Smooth muscle cell (in vitro differentiated cells): ENCODE results near the gene OR4D1. TPM values are rescaled to one million over a fixed set of nuclear protein-coding genes. Genes with fewer than 3 reads are reported as not detected.
"Not testable (repeated sequence)": the region's sequence is repeated elsewhere in the genome, so short reads cannot be mapped to it uniquely, and the experiment has no call there.

Experiments
- DNase-seq: peaks from one replicate; lab custom pipeline; 2025; ENCODE audit not compliant: unreplicated experiment; lab: John Stamatoyannopoulos, UW
- H2AFZ ChIP-seq: fragments of 200-600 bp; sonication (generic); 2 replicates; pipeline ENCODE4 v1.6.0; 2016; ENCODE audit warnings: antibody characterized with exemption, low read depth, mild to moderate bottlenecking
- H3F3A ChIP-seq: fragments of 200-600 bp; sonication (generic); 2 replicates; pipeline ENCODE4 v1.6.0; 2017; ENCODE audit warnings: antibody characterized with exemption, low read depth
- H3K27ac ChIP-seq: fragments of 200-600 bp; sonication (generic); 2 replicates; pipeline ENCODE4 v1.5.1; 2016; ENCODE audit warnings: low read depth, mild to moderate bottlenecking
- H3K27me3 ChIP-seq: fragments of 200-600 bp; sonication (generic); 2 replicates; pipeline ENCODE4 v1.6.1; 2016; ENCODE audit warnings: low read depth, mild to moderate bottlenecking
- H3K36me3 ChIP-seq: fragments of 200-600 bp; sonication (generic); 2 replicates; pipeline ENCODE4 v1.5.1; 2016; ENCODE audit warnings: low read depth
- H3K4me1 ChIP-seq: fragments of 200-600 bp; sonication (generic); 2 replicates; pipeline ENCODE4 v1.5.1; 2016; ENCODE audit warnings: low read depth
- H3K4me2 ChIP-seq: fragments of 200-600 bp; sonication (generic); 2 replicates; pipeline ENCODE4 v1.6.0; 2016; ENCODE audit warnings: mild to moderate bottlenecking
- H3K4me3 ChIP-seq: fragments of 200-600 bp; sonication (generic); 2 replicates; pipeline ENCODE4 v1.5.1; 2016; ENCODE audit warnings: mild to moderate bottlenecking
- H3K79me2 ChIP-seq: fragments of 200-600 bp; sonication (generic); 2 replicates; pipeline ENCODE4 v1.6.0; 2016; ENCODE audit warnings: low read depth, mild to moderate bottlenecking
- H3K9ac ChIP-seq: fragments of 200-600 bp; sonication (generic); 2 replicates; pipeline ENCODE4 v1.6.0; 2016; ENCODE audit warnings: low read depth
- H3K9me3 ChIP-seq: fragments of 200-600 bp; sonication (generic); replicated peaks from 2 replicates; pipeline ENCODE4 v1.5.1; 2016; ENCODE audit warnings: low read depth
- H4K20me1 ChIP-seq: fragments of 200-600 bp; sonication (generic); 2 replicates; pipeline ENCODE4 v1.6.0; 2016; ENCODE audit warnings: low read depth
- CTCF ChIP-seq: fragments of 200-600 bp; sonication (generic); IDR thresholded peaks from 2 replicates; pipeline ENCODE4 v1.5.1; 2017; ENCODE audit warnings: borderline replicate concordance, mild to moderate bottlenecking, antibody characterized with exemption; ENCODE audit not compliant: insufficient read depth, poor library complexity, severe bottlenecking
- WGBS: methylation state at CpG from one replicate; pipeline ENCODE4 v1.1.7; 2016; ENCODE audit warnings: low lambda C conversion rate; 5-methylcytosine and 5-hydroxymethylcytosine counted together
- polyA plus RNA-seq: library from polyadenylated mRNA; unstranded; fragments of >200 nt; fragmentation: Nextera tagmentation; extraction: Ambion mirVana; gene quantifications from 2 replicates; pipeline ENCODE4 v1.2.1, GENCODE V29; 2016
- total RNA-seq: library from RNA; depleted of rRNA; stranded (reverse); fragments of >200 nt; gene quantifications from 2 replicates; pipeline ENCODE4 v1.2.3, GENCODE V29; 2014

OR4D1 gene
- total RNA-seq (not detected in 2 replicates), polyA plus RNA-seq (not detected in 2 replicates)

GRCh38 chr17:58147930-58148434 lies at the start of gene OR4D1:
OR4D1 (plus strand) TSS chr17:58148384; CDS start chr17:58155154, 6,770 bp downstream.
- Histone ChIP-seq H4K20me1 (no peaks in the 10 kb centered on the region), H3K4me1 (no peaks in the 10 kb centered on the region), H3K9me3 (no peaks in the 10 kb centered on the region)

GRCh38 chr17:58100506-58100905 lies 47.7 kb upstream of the OR4D1 start:
- H3K9me3 ChIP-seq = no peaks in the 10 kb centered on the region
- no peak for TF ChIP-seq CTCF
- DNase-seq = no peak
- no peak overlapping the region for H2AFZ ChIP-seq
- no peak overlapping the region for H3K4me2 ChIP-seq
- H3K9ac ChIP-seq = no peak overlapping the region
- no peaks in the 10 kb centered on the region for H3K36me3 ChIP-seq
- H3K27me3 ChIP-seq = no peaks in the 10 kb centered on the region
- H3K79me2 ChIP-seq = no peaks in the 10 kb centered on the region
- H3K4me3 ChIP-seq = no peak overlapping the region
- H3K4me1 ChIP-seq = no peaks in the 10 kb centered on the region
- H4K20me1 ChIP-seq = peaks cover 4% of the 10 kb centered on the region
- H3F3A ChIP-seq = no peaks in the 10 kb centered on the region
- no peak overlapping the region for H3K27ac ChIP-seq

More at GRCh38 chr17:58147930-58148434, at the start of gene OR4D1:
- Histone ChIP-seq H3K27me3 (peaks cover 55% of the 10 kb centered on the region), H3K4me2 (no peak within 1 kb of the TSS), H3K4me3 (no peak within 1 kb of the TSS), H3K9ac (no peak within 1 kb of the TSS), H3K36me3 (no peaks in the 10 kb centered on the region), H3K79me2 (no peaks in the 10 kb centered on the region), H3F3A (no peaks in the 10 kb centered on the region), H2AFZ (no peak within 1 kb of the TSS), H3K27ac (no peak within 1 kb of the TSS)
- no peak for DNase-seq
- no peak for TF ChIP-seq CTCF
- 71% methylated on average over 1 of the region's 1 CpG for WGBS

- H3K36me3 ChIP-seq, H3K4me3 ChIP-seq, H3K9me3 ChIP-seq, H4K20me1 ChIP-seq, H3K4me2 ChIP-seq, H3K27me3 ChIP-seq, H3K27ac ChIP-seq, H3K9ac ChIP-seq, H3F3A ChIP-seq, H3K79me2 ChIP-seq, H3K4me1 ChIP-seq, H2AFZ ChIP-seq, DNase-seq: not testable (repeated sequence)
These were observed 46.3 kb upstream of the OR4D1 start for GRCh38 chr17:58101898-58102297.

GRCh38 chr17:58105093-58105492 lies 43.1 kb upstream of the OR4D1 start:
- H3K4me2 ChIP-seq = no peak overlapping the region

More at GRCh38 chr17:58105093-58105492, 43.1 kb upstream of the OR4D1 start:
- Histone ChIP-seq H3K9me3 (no peaks in the 10 kb centered on the region), H3F3A (no peaks in the 10 kb centered on the region), H2AFZ (no peak overlapping the region), H3K27ac (no peak overlapping the region), H4K20me1 (no peaks in the 10 kb centered on the region), H3K9ac (no peak overlapping the region), H3K4me1 (no peaks in the 10 kb centered on the region), H3K27me3 (no peaks in the 10 kb centered on the region), H3K4me3 (no peak overlapping the region), H3K36me3 (no peaks in the 10 kb centered on the region), H3K79me2 (no peaks in the 10 kb centered on the region)
- no peak for TF ChIP-seq CTCF
- 100% methylated on average over 1 of the region's 1 CpG for WGBS
- DNase-seq = no peak
